Measurements from ENCODE around the gene HELZ. TPM values are rescaled to one million over a fixed set of nuclear protein-coding genes. Genes with fewer than 3 reads are reported as not detected.

HELZ gene
- total and polyA plus RNA-seq, 2 experiments from 2014 or later, result 32.7 to 77.2 TPM

- H3K9me3 ChIP-seq (ENCODE audit: low read depth), result no peaks in the 10 kb centered on the region
- no peak overlapping the region for H3K4me3 ChIP-seq
- DNase-seq (ENCODE audit: low spot score), result no peak
- no peaks in the 10 kb centered on the region for H4K20me1 ChIP-seq (ENCODE audit: insufficient read depth, poor library complexity, severe bottlenecking)
- no peaks in the 10 kb centered on the region for H3K27me3 ChIP-seq
- H2AFZ ChIP-seq, result no peak overlapping the region
- H3K36me3 ChIP-seq (replicated peaks; ENCODE audit: insufficient read depth, low read depth), result no peaks in the 10 kb centered on the region
- no peak overlapping the region for H3K4me2 ChIP-seq
- WGBS (ENCODE audit: low lambda C conversion rate, missing lambda C conversion rate), result 93% methylated on average over 16 of the region's 17 CpGs
- TF ChIP-seq EZH2phosphoT487 (IDR thresholded peaks at IDR 0.05; ENCODE audit: low read depth, severe bottlenecking, unreplicated experiment) (no peak), EZH2 (IDR thresholded peaks at IDR 0.05; ENCODE audit: borderline replicate concordance) (no peak), CTCF (IDR thresholded peaks at IDR 0.05; ENCODE audit: poor library complexity) (no peak)
- H3K27ac ChIP-seq, result no peak overlapping the region
- no peaks in the 10 kb centered on the region for H3K4me1 ChIP-seq (ENCODE audit: insufficient read depth)
- no peaks in the 10 kb centered on the region for H3K9me2 ChIP-seq (replicated peaks; ENCODE audit: insufficient read depth)
- H3K79me2 ChIP-seq, result no peaks in the 10 kb centered on the region
These were observed 220.3 kb downstream of the HELZ start for GRCh38 chr17:67024736-67025135.

- Histone ChIP-seq H3K9me2 (replicated peaks; ENCODE audit: insufficient read depth) (no peaks in the 10 kb centered on the region), H3K9me3 (ENCODE audit: low read depth) (no peaks in the 10 kb centered on the region), H3K36me3 (replicated peaks; ENCODE audit: insufficient read depth, low read depth) (no peaks in the 10 kb centered on the region), H4K20me1 (ENCODE audit: insufficient read depth, poor library complexity, severe bottlenecking) (no peaks in the 10 kb centered on the region), H3K4me2 (no peak overlapping the region), H3K27ac (no peak overlapping the region), H3K27me3 (no peaks in the 10 kb centered on the region), H3K4me3 (no peak overlapping the region), H3K79me2 (no peaks in the 10 kb centered on the region), H3K4me1 (ENCODE audit: insufficient read depth) (peaks cover 3% of the 10 kb centered on the region), H2AFZ (no peak overlapping the region)
- no peak for DNase-seq (ENCODE audit: low spot score)
- TF ChIP-seq EZH2phosphoT487 (IDR thresholded peaks at IDR 0.05; ENCODE audit: low read depth, severe bottlenecking, unreplicated experiment) (no peak), EZH2 (IDR thresholded peaks at IDR 0.05; ENCODE audit: borderline replicate concordance) (no peak)
- 95% methylated on average over 12 of the region's 12 CpGs for WGBS (ENCODE audit: low lambda C conversion rate, missing lambda C conversion rate)
These were observed 222.6 kb downstream of the HELZ start for GRCh38 chr17:67022451-67022810.

- Histone ChIP-seq H3K4me3 (no peak overlapping the region), H3K36me3 (replicated peaks; ENCODE audit: insufficient read depth, low read depth) (no peaks in the 10 kb centered on the region), H2AFZ (no peak overlapping the region), H3K27me3 (no peaks in the 10 kb centered on the region), H3K4me1 (ENCODE audit: insufficient read depth) (peaks cover 3% of the 10 kb centered on the region), H4K20me1 (ENCODE audit: insufficient read depth, poor library complexity, severe bottlenecking) (no peaks in the 10 kb centered on the region), H3K27ac (no peak overlapping the region), H3K79me2 (no peaks in the 10 kb centered on the region), H3K9me2 (replicated peaks; ENCODE audit: insufficient read depth) (no peaks in the 10 kb centered on the region), H3K9me3 (ENCODE audit: low read depth) (no peaks in the 10 kb centered on the region), H3K4me2 (no peak overlapping the region)
- TF ChIP-seq EZH2 (IDR thresholded peaks at IDR 0.05; ENCODE audit: borderline replicate concordance), result no peak
- no peak for DNase-seq (ENCODE audit: low spot score)
- WGBS (ENCODE audit: low lambda C conversion rate, missing lambda C conversion rate), result 94% methylated on average over 16 of the region's 16 CpGs
These were observed 223.1 kb downstream of the HELZ start for GRCh38 chr17:67021743-67022450.

DNA sequence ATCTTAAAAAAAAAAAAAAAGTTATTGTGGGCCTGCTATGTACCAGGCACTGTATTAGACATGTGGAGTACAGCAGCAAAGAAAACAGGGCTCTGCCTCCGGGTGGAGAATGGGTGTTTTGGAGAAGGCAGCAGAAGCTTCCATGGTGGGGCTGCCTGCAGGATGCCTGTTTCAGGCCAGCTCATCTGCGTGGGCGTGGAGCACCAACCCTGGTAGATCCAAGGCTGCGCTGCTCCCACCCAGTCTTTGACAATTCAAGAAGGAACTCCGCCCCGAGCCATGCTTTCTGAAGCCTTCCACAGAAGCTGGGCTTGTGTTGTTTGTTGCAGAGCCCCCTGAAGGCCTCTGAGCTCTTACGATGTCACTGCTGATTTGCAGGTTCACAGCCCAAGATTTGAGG, 223.8 kb downstream of the HELZ start:
- Histone ChIP-seq H3K36me3 (replicated peaks; ENCODE audit: insufficient read depth, low read depth) (no peaks in the 10 kb centered on the region), H3K27ac (no peak overlapping the region), H3K79me2 (no peaks in the 10 kb centered on the region), H2AFZ (no peak overlapping the region), H3K9me2 (replicated peaks; ENCODE audit: insufficient read depth) (no peaks in the 10 kb centered on the region), H3K9me3 (ENCODE audit: low read depth) (no peaks in the 10 kb centered on the region), H4K20me1 (ENCODE audit: insufficient read depth, poor library complexity, severe bottlenecking) (no peaks in the 10 kb centered on the region), H3K27me3 (no peaks in the 10 kb centered on the region), H3K4me1 (ENCODE audit: insufficient read depth) (peaks cover 3% of the 10 kb centered on the region), H3K4me3 (no peak overlapping the region), H3K4me2 (no peak overlapping the region)
- no peak for DNase-seq (ENCODE audit: low spot score)
- WGBS (ENCODE audit: low lambda C conversion rate, missing lambda C conversion rate), result 92% methylated on average over 7 of the region's 7 CpGs
- TF ChIP-seq EZH2phosphoT487 (IDR thresholded peaks at IDR 0.05; ENCODE audit: low read depth, severe bottlenecking, unreplicated experiment) (no peak), EZH2 (IDR thresholded peaks at IDR 0.05; ENCODE audit: borderline replicate concordance) (no peak), CTCF (IDR thresholded peaks at IDR 0.05; ENCODE audit: poor library complexity) (no peak)

Small RNA genes within 50 kb of the gene (small RNA-seq; reads per million reads assigned to genes)
- gene AC007448.1 (not detected), gene RF00393 (not detected), gene RNA5SP447 (not detected)

Other genes with a start within 250 kb of the HELZ start
- not detected in 2 replicates for gene CACNG1, start 200.6 kb downstream of the HELZ start, total RNA-seq
- not detected in 2 replicates for gene CACNG1, start 200.6 kb downstream of the HELZ start, polyA plus RNA-seq
- gene PSMD12, start 121.4 kb upstream of the HELZ start, total RNA-seq, result 27.1 and 28.4 TPM in 2 replicates
- 62.8 and 65.3 TPM in 2 replicates for gene PSMD12, start 121.4 kb upstream of the HELZ start, polyA plus RNA-seq
- 4.6 and 8.3 TPM in 2 replicates for gene PITPNC1, start 132.1 kb upstream of the HELZ start, total RNA-seq
- 8.1 and 9.3 TPM in 2 replicates for gene PITPNC1, start 132.1 kb upstream of the HELZ start, polyA plus RNA-seq